ENCODE results near the gene BACH2. TPM values are rescaled to one million over a fixed set of nuclear protein-coding genes. Genes with fewer than 3 reads are reported as not detected.

The BACH2 gene
- total and polyA plus RNA-seq, 9 donors, result 3.4 to 5.8 (median 4.6) TPM

GRCh38 chr6:90028066-90028778 is 268.4 kb downstream of the BACH2 start:
- DNase-seq, result no peak
- WGBS (ENCODE audit: insufficient coverage), result 93% methylated on average over 4 of the region's 7 CpGs
- no peaks in the 10 kb centered on the region for H3K27me3 ChIP-seq (ENCODE audit: control insufficient read depth, insufficient read depth, low read length)
- H3K4me3 ChIP-seq (ENCODE audit: low read length), result no peak overlapping the region
- H3K27ac ChIP-seq (ENCODE audit: low read length), result no peak overlapping the region
- H3K9me3 ChIP-seq (replicated peaks; ENCODE audit: control insufficient read depth, low read depth, low read length), result no peaks in the 10 kb centered on the region
- peaks cover 8% of the 10 kb centered on the region for H3K4me1 ChIP-seq (ENCODE audit: control insufficient read depth, insufficient read depth, low read length)
- H3K36me3 ChIP-seq (ENCODE audit: control insufficient read depth, insufficient read depth, low read length), result no peaks in the 10 kb centered on the region

- 100% methylated on average over 1 of the region's 1 CpG for WGBS (ENCODE audit: insufficient coverage)
Measured at GRCh38 chr6:90026216-90026615, 270.4 kb downstream of the BACH2 start.

GRCh38 chr6:90025523-90026061 is 271.1 kb downstream of the BACH2 start:
- Histone ChIP-seq H3K36me3 (ENCODE audit: control insufficient read depth, insufficient read depth, low read length) (no peaks in the 10 kb centered on the region), H3K9me3 (replicated peaks; ENCODE audit: control insufficient read depth, low read depth, low read length) (no peaks in the 10 kb centered on the region), H3K27me3 (ENCODE audit: control insufficient read depth, insufficient read depth, low read length) (no peaks in the 10 kb centered on the region), H3K4me1 (ENCODE audit: control insufficient read depth, insufficient read depth, low read length) (peaks cover 9% of the 10 kb centered on the region), H3K27ac (ENCODE audit: low read length) (no peak overlapping the region), H3K4me3 (ENCODE audit: low read length) (no peak overlapping the region)
- DNase-seq, result peak; percentile 55
- no CpG with 5 or more reads among the region's 5 CpGs for WGBS (ENCODE audit: insufficient coverage)

More at GRCh38 chr6:90026216-90026615, 270.4 kb downstream of the BACH2 start:
- DNase-seq, result no peak
- no peaks in the 10 kb centered on the region for H3K9me3 ChIP-seq (replicated peaks; ENCODE audit: control insufficient read depth, low read depth, low read length)
- H3K27me3 ChIP-seq (ENCODE audit: control insufficient read depth, insufficient read depth, low read length), result no peaks in the 10 kb centered on the region
- H3K4me1 ChIP-seq (ENCODE audit: control insufficient read depth, insufficient read depth, low read length), result peaks cover 8% of the 10 kb centered on the region
- H3K27ac ChIP-seq (ENCODE audit: low read length), result no peak overlapping the region
- H3K36me3 ChIP-seq (ENCODE audit: control insufficient read depth, insufficient read depth, low read length), result no peaks in the 10 kb centered on the region
- no peak overlapping the region for H3K4me3 ChIP-seq (ENCODE audit: low read length)

- Histone ChIP-seq H3K36me3 (ENCODE audit: control insufficient read depth, insufficient read depth, low read length) (no peaks in the 10 kb centered on the region), H3K4me3 (ENCODE audit: low read length) (no peak overlapping the region), H3K4me1 (ENCODE audit: control insufficient read depth, insufficient read depth, low read length) (peaks cover 14% of the 10 kb centered on the region), H3K27me3 (ENCODE audit: control insufficient read depth, insufficient read depth, low read length) (no peaks in the 10 kb centered on the region), H3K9me3 (replicated peaks; ENCODE audit: control insufficient read depth, low read depth, low read length) (no peaks in the 10 kb centered on the region), H3K27ac (ENCODE audit: low read length) (no peak overlapping the region)
- 89% methylated on average over 4 of the region's 6 CpGs for WGBS (ENCODE audit: insufficient coverage)
- no peak for DNase-seq
Measured at GRCh38 chr6:90024633-90025032, 272.0 kb downstream of the BACH2 start.

- Histone ChIP-seq H3K4me1 (ENCODE audit: control insufficient read depth, insufficient read depth, low read length) (peaks cover 14% of the 10 kb centered on the region), H3K36me3 (ENCODE audit: control insufficient read depth, insufficient read depth, low read length) (no peaks in the 10 kb centered on the region), H3K4me3 (ENCODE audit: low read length) (no peak overlapping the region), H3K9me3 (replicated peaks; ENCODE audit: control insufficient read depth, low read depth, low read length) (no peaks in the 10 kb centered on the region), H3K27ac (ENCODE audit: low read length) (no peak overlapping the region), H3K27me3 (ENCODE audit: control insufficient read depth, insufficient read depth, low read length) (no peaks in the 10 kb centered on the region)
- peak; percentile 55 for DNase-seq
- WGBS (ENCODE audit: insufficient coverage), result no CpG with 5 or more reads among the region's 2 CpGs
Measured at GRCh38 chr6:90021711-90022110, 274.9 kb downstream of the BACH2 start.

- Histone ChIP-seq H3K9me3 (replicated peaks; ENCODE audit: control insufficient read depth, low read depth, low read length) (no peaks in the 10 kb centered on the region), H3K27ac (ENCODE audit: low read length) (no peak overlapping the region), H3K4me3 (ENCODE audit: low read length) (no peak overlapping the region), H3K4me1 (ENCODE audit: control insufficient read depth, insufficient read depth, low read length) (peaks cover 9% of the 10 kb centered on the region), H3K27me3 (ENCODE audit: control insufficient read depth, insufficient read depth, low read length) (no peaks in the 10 kb centered on the region), H3K36me3 (ENCODE audit: control insufficient read depth, insufficient read depth, low read length) (no peaks in the 10 kb centered on the region)
- peak; percentile 43 for DNase-seq
- WGBS (ENCODE audit: insufficient coverage), result no CpG with 5 or more reads among the region's 2 CpGs
Measured at GRCh38 chr6:90020746-90021145, 275.9 kb downstream of the BACH2 start.

GRCh38 chr6:90019216-90019615 is 277.4 kb downstream of the BACH2 start:
- no peak for DNase-seq
- Histone ChIP-seq H3K4me1 (ENCODE audit: control insufficient read depth, insufficient read depth, low read length) (peaks cover 6% of the 10 kb centered on the region), H3K27me3 (ENCODE audit: control insufficient read depth, insufficient read depth, low read length) (no peaks in the 10 kb centered on the region), H3K27ac (ENCODE audit: low read length) (no peak overlapping the region), H3K36me3 (ENCODE audit: control insufficient read depth, insufficient read depth, low read length) (no peaks in the 10 kb centered on the region), H3K4me3 (ENCODE audit: low read length) (no peak overlapping the region), H3K9me3 (replicated peaks; ENCODE audit: control insufficient read depth, low read depth, low read length) (no peaks in the 10 kb centered on the region)
- no CpG with 5 or more reads among the region's 1 CpG for WGBS (ENCODE audit: insufficient coverage)

- peaks cover 6% of the 10 kb centered on the region for H3K4me1 ChIP-seq (ENCODE audit: control insufficient read depth, insufficient read depth, low read length)
- no peak overlapping the region for H3K27ac ChIP-seq (ENCODE audit: low read length)
- no peak for DNase-seq
- H3K4me3 ChIP-seq (ENCODE audit: low read length), result no peak overlapping the region
- H3K27me3 ChIP-seq (ENCODE audit: control insufficient read depth, insufficient read depth, low read length), result no peaks in the 10 kb centered on the region
- no peaks in the 10 kb centered on the region for H3K36me3 ChIP-seq (ENCODE audit: control insufficient read depth, insufficient read depth, low read length)
- no CpG with 5 or more reads among the region's 1 CpG for whole genome bisulfite sequencing (ENCODE audit: insufficient coverage)
- H3K9me3 ChIP-seq (replicated peaks; ENCODE audit: control insufficient read depth, low read depth, low read length), result no peaks in the 10 kb centered on the region
Measured at GRCh38 chr6:90015883-90016282, 280.8 kb downstream of the BACH2 start.

- Histone ChIP-seq H3K27ac (ENCODE audit: low read length) (no peak overlapping the region), H3K36me3 (ENCODE audit: control insufficient read depth, insufficient read depth, low read length) (peaks cover 5% of the 10 kb centered on the region), H3K4me3 (ENCODE audit: low read length) (no peak overlapping the region), H3K27me3 (ENCODE audit: control insufficient read depth, insufficient read depth, low read length) (no peaks in the 10 kb centered on the region), H3K9me3 (replicated peaks; ENCODE audit: control insufficient read depth, low read depth, low read length) (no peaks in the 10 kb centered on the region), H3K4me1 (ENCODE audit: control insufficient read depth, insufficient read depth, low read length) (peaks cover 2% of the 10 kb centered on the region)
- no CpG with 5 or more reads among the region's 1 CpG for WGBS (ENCODE audit: insufficient coverage)
- DNase-seq, result no peak
Measured at GRCh38 chr6:90008908-90009501, 287.6 kb downstream of the BACH2 start.

- Histone ChIP-seq H3K4me1 (ENCODE audit: control insufficient read depth, insufficient read depth, low read length) (peaks cover 2% of the 10 kb centered on the region), H3K9me3 (replicated peaks; ENCODE audit: control insufficient read depth, low read depth, low read length) (no peaks in the 10 kb centered on the region), H3K4me3 (ENCODE audit: low read length) (no peak overlapping the region), H3K27me3 (ENCODE audit: control insufficient read depth, insufficient read depth, low read length) (no peaks in the 10 kb centered on the region), H3K27ac (ENCODE audit: low read length) (no peak overlapping the region), H3K36me3 (ENCODE audit: control insufficient read depth, insufficient read depth, low read length) (peaks cover 5% of the 10 kb centered on the region)
- DNase-seq, result no peak
- WGBS (ENCODE audit: insufficient coverage), result no CpG with 5 or more reads among the region's 9 CpGs
Measured at GRCh38 chr6:90008189-90008907, 288.3 kb downstream of the BACH2 start.

Measured in muscle of leg (tissue), 11 donors.